Measurements from ENCODE around the gene SLC17A9.

GRCh38 chr20:62918147-62918546, 34.4 kb upstream of the SLC17A9 start:
- no peak for TF ChIP-seq EZH2 (IDR thresholded peaks at IDR 0.05; ENCODE audit: low read length, unreplicated experiment)
- TF ChIP-seq CTCF (conservative IDR thresholded peaks at IDR 0.05; ENCODE audit: low read depth, low read length) = no peak
- no peak for TF ChIP-seq EZH2phosphoT487 (IDR thresholded peaks at IDR 0.05; ENCODE audit: borderline replicate concordance, low read length)
